Measurements from ENCODE around the gene PLPPR1. TPM values are rescaled to one million over a fixed set of nuclear protein-coding genes. Genes with fewer than 3 reads are reported as not detected.

The PLPPR1 gene
- total and polyA plus RNA-seq, 2 of the 13 experiments (the other 11 are each of a cell fraction or from before 2014, with no cell fraction given), result 16.0 to 84.7 TPM

DNA sequence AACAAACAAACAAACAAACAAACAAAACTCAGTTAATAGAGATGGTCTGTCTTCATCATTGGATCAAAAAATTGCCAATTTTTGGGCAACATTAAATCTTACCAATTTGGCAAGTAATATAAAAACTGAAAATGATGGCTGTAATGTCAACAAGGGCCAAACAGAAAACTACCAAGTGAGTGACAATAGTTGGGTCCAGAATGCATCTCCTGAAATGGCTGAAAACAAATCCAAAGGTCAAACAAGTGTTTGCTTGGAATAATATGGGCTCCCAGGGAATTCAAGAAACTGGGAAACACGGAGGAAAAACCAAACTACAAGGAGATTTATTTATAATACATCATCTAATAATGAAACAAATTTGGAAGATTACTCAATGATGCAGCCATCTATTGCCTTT lies 331.2 kb downstream of the PLPPR1 start (continued):
- no peak for TF ChIP-seq SOX6 (IDR thresholded peaks at IDR 0.05)
- peak; percentile 31; the same call in 1 of the 2 replicates for TF ChIP-seq SOX6 (CRISPR knock-in tag; IDR thresholded peaks at IDR 0.05)
- TF ChIP-seq, protein P1, sequence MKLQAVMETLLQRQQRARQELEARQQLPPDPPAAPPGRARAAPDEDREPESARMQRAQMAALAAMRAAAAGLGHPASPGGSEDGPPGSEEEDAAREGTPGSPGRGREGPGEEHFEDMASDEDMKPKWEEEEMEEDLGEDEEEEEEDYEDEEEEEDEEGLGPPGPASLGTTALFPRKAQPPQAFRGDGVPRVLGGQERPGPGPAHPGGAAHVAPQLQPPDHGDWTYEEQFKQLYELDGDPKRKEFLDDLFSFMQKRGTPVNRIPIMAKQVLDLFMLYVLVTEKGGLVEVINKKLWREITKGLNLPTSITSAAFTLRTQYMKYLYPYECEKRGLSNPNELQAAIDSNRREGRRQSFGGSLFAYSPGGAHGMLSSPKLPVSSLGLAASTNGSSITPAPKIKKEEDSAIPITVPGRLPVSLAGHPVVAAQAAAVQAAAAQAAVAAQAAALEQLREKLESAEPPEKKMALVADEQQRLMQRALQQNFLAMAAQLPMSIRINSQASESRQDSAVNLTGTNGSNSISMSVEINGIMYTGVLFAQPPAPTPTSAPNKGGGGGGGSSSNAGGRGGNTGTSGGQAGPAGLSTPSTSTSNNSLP (IDR thresholded peaks at IDR 0.05; ENCODE audit: low read depth, low read length), result peak; percentile 35; the same call in 1 of the 2 replicates
- TF ChIP-seq REST (IDR thresholded peaks at IDR 0.05; ENCODE audit: borderline replicate concordance in 1 of 2, low read depth in 1 of 2, low read length in 2 of 2), result 0 out of 4 replicates have a peak, but pooled peaks of 1 of the 2 experiments have one; percentile 4
- 0 out of 2 replicates have a peak, but pooled peaks have one; percentile 25 for TF ChIP-seq ZMYM4 (CRISPR knock-in tag; IDR thresholded peaks at IDR 0.05)

GRCh38 chr9:101360647-101361046 lies 332.1 kb downstream of the PLPPR1 start:
- DNase-seq (ENCODE audit: low spot score) (no peak), FAIRE-seq (no peak), ATAC-seq (no peak)
- in situ Hi-C loops (cut with HindIII; ENCODE audit: extremely low pct_ligation_motif_present, low pct_unique_long_range_greater_than_20kb) (no loop called here), intact Hi-C loops (cut with micrococcal nuclease; ENCODE audit: unreplicated experiment) (no loop called here)
- no peaks in the 10 kb centered on the region for H3K27me3 ChIP-seq (ENCODE audit: control insufficient read depth in 1 of 2, insufficient read depth in 2 of 2, low read length in 2 of 2)
- ChIA-PET CTCF (ENCODE audit: low intra/inter-chr PET ratio, low total read pairs) (no interaction called here), POLR2A (no interaction called here)
- peaks cover 72% of the 10 kb centered on the region for H3K4me1 ChIP-seq (ENCODE audit: insufficient read depth, low read length)
- no peaks in the 10 kb centered on the region for H3K79me2 ChIP-seq (ENCODE audit: insufficient read depth, low read length)
- H2AFZ ChIP-seq (ENCODE audit: low read length), result no peak overlapping the region
- H3K9me3 ChIP-seq (ENCODE audit: low read length), result no peaks in the 10 kb centered on the region
- H3K27ac ChIP-seq (ENCODE audit: extremely low read length, insufficient read depth, low read length), result no peak overlapping the region
- TF ChIP-seq ZFP36L1 (CRISPR knock-in tag; IDR thresholded peaks at IDR 0.05), result 0 out of 2 replicates have a peak, but pooled peaks have one; percentile 24
- TF ChIP-seq, protein P2, sequence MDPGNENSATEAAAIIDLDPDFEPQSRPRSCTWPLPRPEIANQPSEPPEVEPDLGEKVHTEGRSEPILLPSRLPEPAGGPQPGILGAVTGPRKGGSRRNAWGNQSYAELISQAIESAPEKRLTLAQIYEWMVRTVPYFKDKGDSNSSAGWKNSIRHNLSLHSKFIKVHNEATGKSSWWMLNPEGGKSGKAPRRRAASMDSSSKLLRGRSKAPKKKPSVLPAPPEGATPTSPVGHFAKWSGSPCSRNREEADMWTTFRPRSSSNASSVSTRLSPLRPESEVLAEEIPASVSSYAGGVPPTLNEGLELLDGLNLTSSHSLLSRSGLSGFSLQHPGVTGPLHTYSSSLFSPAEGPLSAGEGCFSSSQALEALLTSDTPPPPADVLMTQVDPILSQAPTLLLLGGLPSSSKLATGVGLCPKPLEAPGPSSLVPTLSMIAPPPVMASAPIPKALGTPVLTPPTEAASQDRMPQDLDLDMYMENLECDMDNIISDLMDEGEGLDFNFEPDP (CRISPR knock-in tag; conservative IDR thresholded peaks at IDR 0.05), result 0 out of 2 replicates have a peak, but pooled peaks have one; percentile 51
- no peak for TF ChIP-seq HMG20B (CRISPR knock-in tag; conservative IDR thresholded peaks at IDR 0.05)
- TF ChIP-seq TRAFD1 (CRISPR knock-in tag; IDR thresholded peaks at IDR 0.05; ENCODE audit: borderline replicate concordance), result 0 out of 2 replicates have a peak, but pooled peaks have one; percentile 22
- no TSS peak for BruUV-seq (replicated peaks)
- H4K20me1 ChIP-seq (ENCODE audit: insufficient read depth, low read length), result no peaks in the 10 kb centered on the region
- no peak overlapping the region for H3K4me2 ChIP-seq (ENCODE audit: low read depth, low read length)
- H3K36me3 ChIP-seq (replicated peaks in 1 of 2; ENCODE audit: control insufficient read depth in 1 of 2, insufficient read depth in 2 of 2, low read length in 2 of 2), result no peaks in the 10 kb centered on the region
- no peak overlapping the region for H3K4me3 ChIP-seq (replicated peaks in 1 of 3; ENCODE audit: insufficient read depth in 1 of 3, low read depth in 2 of 3, low read length in 3 of 3)
- H3K9ac ChIP-seq (ENCODE audit: insufficient read depth, low read depth, low read length), result no peak overlapping the region
